KBM-7 (cell line): ENCODE data around the gene PARP14.
"Not testable (repeated sequence)": the region's sequence is repeated elsewhere in the genome, so short reads cannot be mapped to it uniquely, and the experiment has no call there.

ENCODE experiments used
- DNase-seq: peaks from one replicate; pipeline ENCODE4 v3.0.0-alpha.2; 2015
- in situ Hi-C: fragments of 300-500 bp; cut with MboI; formaldehyde crosslinking; loops from 2 replicates; pipeline ENCODE4 v1.14.3; 2020; ENCODE audit warnings: low sequenced_read_pairs, low pct_unique_long_range_greater_than_20kb, mixed read lengths

PARP14 gene

DNA sequence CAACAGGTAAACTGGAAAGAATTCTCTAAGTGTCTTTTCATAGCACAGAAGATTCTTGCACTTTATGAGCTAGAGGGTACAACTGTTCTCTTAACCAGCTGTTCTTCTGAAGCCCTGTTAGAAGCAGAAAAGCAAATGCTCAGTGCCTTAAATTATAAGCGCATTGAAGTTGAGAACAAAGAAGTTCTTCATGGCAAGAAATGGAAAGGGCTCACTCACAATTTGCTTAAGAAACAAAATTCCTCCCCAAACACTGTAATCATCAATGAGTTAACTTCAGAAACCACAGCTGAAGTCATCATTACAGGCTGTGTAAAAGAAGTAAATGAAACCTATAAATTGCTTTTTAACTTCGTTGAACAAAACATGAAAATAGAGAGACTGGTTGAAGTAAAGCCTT, 19.6 kb downstream of the PARP14 start:
- DNase-seq, result no peak

DNA sequence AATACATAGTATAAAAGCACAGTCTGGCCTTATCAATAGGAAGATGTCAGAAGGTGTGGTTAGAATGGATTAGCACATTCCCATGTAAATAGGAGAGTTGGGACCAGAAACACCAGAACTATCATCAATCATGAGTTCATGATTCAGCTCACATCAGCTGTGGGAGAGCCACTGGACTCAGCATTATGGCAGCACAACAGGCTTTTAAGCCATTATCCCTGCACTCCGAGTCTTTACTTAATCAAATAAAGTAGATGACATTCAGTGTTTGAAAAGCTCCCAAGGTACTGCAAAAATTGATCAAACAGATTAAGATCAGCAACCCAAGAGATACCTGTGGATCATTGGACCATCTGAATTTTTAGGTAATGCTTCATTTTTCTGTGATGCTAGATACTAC, 24.7 kb downstream of the PARP14 start:
- in situ Hi-C loops, result no loop called here
- DNase-seq, result no peak

More for the DNA sequence above, 19.6 kb downstream of the PARP14 start:
- in situ Hi-C loops, result no loop called here

DNA sequence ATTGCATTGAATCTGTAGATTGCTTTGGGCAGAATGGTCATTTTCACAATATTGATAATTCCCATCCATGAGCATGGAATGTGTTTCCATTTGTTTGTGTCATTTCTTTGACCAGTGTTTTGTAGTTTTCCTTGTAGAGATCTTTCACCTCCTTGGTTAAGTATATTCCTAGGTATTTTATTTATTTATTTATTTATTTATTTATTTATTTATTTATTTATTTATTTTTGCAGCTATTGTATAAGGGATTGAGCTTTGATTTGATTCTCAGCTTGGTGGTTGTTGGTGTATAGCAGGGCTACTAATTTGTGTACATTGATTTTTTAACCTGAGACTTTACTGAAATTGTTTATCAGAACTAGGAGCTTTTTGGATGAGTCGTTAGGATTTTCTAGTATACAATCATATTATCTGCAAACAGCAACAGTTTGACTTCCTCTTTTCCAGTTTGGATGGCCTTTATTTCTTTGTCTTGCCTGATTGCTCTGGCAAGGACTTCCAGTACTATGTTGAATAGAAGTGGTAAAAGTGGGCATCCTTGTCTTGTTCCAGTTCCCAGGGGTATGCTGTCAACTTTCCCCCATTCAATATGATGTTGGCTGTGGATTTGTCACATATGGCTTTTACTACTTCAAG, 30.1 kb downstream of the PARP14 start:
- in situ Hi-C loops, DNase-seq: not testable (repeated sequence)

DNA sequence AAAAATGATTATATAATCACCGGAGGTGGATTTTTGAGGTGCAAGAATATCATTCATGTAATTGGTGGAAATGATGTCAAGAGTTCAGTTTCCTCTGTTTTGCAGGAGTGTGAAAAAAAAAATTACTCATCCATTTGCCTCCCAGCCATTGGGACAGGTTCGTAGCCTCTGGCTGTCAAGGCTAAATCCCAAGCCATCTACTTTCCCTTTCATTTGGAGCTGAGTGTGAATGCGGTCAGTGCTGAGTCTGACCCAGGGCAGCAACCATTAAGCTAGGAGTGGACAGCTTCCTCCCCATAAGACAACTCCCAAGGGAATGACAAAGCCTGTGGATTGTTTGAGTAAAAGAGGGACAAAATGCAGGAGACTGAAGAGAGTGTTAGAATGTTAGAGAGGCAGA, 33.6 kb downstream of the PARP14 start:
- DNase-seq, result no peak
- in situ Hi-C loops, result no loop called here

DNA sequence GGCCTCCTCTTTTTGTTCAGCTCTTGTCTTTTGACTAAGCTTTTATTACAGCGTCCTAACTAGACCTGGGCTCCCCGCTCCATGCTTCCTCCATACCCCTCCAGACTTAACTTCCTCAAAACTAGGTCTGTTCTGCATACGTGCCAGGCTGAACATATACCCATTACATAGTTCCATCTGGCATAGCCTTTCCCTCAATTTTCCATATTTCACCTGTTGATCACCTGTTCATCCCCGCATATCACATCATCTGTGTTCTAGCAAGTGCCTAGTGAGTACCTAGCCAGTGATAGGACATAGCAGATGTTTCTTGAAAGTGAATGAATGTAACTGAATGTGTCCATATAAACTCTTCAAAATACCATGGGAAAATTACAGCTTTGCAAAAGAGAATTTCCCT, 36.0 kb downstream of the PARP14 start:
- in situ Hi-C loops, result no loop called here

DNA sequence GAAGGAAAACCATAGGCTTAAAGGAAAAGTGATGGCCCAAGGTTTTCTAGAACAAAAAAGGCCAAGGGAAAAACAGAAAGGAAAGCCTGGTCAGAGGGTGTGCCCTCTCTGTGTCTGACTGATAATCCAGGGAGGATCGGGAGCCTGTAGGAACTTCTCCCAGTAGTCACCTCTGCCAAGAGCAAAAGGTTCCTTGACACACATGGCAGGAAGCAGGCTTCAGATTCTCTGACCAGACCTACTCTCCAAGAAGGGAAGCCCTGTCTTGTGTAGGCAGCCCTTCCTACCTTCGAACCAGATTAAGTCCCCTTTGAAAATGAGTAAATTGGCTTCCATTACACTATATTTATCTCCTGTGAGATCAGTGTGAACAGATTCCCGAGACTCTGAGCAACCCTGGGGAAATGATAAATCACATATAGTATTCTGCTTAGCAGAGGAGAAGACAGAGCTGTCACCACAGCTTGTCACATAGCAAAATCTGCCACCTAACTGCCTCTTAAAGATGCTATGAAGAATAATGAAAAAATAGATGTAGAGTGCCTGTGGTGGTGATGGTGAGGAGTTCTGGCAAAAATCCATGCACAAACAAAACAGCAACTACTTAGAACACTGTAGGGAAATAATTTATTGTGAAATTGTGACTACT, 38.8 kb downstream of the PARP14 start:
- no peak for DNase-seq
- in situ Hi-C loops, result no loop called here

More for the DNA sequence above, 36.0 kb downstream of the PARP14 start:
- DNase-seq, result no peak

DNA sequence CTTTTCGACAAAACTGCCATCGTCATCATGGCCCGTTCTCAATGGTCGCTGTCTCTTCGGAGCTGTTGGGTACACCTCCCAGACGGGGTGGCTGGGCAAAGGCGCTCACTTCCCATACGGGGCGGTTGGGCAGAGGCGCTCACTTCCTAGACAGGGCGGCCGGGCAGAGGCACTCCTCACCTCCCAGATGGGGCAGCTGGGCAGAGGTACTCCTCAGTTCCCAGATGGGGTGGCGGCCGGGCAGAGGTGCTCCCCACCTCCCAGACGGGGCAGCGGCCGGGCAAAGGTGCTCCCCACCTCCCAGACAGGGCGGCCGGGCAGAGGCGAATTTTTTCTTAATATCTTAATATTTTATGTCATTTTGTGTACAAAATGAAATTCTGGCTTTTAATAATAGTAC, 44.5 kb downstream of the PARP14 start:
- DNase-seq, result no peak
- in situ Hi-C loops, result no loop called here

DNA sequence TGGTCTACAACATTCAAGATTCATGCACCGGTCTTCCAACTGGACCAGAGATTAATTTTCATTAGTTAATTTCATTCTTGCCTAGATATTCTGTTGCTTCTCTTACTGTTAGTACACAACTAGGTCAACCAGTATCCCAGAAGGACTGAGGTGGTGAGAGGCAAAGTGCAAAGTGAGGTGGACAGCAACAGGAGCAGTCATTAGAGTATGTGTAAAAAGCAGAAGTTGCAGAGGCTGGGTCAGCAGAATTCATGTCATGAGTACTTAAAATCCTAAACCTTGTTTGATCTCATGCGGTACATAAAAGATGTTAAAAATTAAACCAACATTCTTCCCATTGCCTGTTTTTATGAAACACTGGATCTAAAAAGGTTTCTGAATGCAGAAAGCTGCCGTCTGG, 46.7 kb downstream of the PARP14 start:
- DNase-seq, result no peak
- in situ Hi-C loops, result no loop called here

DNA sequence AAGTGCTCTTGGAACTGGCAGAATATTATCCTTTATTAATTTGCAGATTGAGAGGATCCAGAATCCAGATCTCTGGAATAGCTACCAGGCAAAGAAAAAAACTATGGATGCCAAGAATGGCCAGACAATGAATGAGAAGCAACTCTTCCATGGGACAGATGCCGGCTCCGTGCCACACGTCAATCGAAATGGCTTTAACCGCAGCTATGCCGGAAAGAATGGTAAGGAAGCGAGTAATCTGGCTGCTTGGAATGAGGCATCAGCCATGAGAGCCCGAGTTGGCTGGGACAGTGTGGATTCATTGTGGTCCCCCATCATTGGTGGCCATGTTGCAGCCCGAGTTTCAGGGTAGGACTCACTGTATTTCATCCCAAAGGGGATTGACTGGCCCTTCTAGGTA, 47.1 kb downstream of the PARP14 start:
- DNase-seq, result no peak
- in situ Hi-C loops, result no loop called here

DNA sequence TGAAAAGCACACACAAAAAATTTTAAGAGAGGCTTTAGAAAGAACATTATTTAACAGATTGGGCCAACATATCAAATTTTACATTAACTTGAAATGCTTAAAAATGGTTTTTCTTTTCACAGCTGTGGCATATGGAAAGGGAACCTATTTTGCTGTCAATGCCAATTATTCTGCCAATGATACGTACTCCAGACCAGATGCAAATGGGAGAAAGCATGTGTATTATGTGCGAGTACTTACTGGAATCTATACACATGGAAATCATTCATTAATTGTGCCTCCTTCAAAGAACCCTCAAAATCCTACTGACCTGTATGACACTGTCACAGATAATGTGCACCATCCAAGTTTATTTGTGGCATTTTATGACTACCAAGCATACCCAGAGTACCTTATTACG, 47.5 kb downstream of the PARP14 start:
- no peak for DNase-seq
- in situ Hi-C loops, result no loop called here

DNA sequence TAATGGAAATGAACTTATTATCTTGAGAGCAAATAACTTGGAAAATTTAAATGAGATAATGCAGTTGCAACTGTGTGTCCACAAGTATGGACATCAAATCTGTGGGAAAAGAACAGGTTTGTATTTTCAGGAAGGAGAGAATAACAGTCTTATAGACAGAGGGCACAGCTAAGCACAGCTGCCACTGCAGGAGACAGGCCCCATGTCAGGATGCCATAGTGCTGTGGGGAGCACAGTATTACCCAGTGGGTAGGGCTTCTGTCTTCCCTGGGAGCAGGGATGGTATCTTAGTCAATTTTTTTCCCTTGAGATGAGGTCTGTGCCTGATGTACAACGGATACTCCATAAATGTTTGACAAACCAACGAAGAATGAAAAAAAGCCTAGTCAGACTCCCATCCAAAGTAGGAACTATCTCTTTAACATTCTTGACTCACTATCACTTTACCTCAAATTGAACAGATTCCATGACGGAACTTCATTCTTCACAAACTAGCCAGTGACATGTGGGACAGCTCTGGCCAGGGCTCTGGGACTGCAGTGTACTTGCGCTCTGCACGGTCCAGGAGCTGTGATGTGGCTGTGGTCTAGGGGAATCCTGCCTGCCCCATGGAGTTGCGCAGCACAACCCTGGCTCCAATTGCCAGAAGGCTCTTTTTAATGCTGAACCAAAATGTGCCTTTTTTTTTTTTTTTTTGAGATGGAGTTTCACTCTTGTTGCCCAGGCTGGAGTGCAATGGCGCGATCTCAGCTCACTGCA, 48.3 kb downstream of the PARP14 start:
- no peak for DNase-seq

DNA sequence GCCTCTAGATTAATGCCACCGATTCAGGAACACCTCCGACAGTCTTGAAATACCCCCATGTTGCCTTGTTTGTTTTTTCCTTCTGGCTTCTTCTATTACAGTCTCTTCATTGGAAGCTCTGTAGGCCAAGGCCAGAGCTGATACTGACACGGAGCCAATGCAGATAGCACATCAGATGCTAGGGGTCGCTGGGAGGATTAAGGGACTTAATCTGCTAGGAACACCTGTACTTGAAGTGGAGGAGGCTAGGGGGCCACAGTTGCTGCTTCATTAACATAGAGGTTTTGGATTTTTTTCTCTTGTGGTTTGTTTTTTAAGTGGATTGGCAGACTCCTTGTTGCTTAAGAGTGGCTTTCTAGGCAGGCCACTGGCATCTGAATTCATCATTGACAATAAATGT, 49.6 kb downstream of the PARP14 start:
- in situ Hi-C loops, result no loop called here
- DNase-seq, result no peak

More for the DNA sequence above, 48.3 kb downstream of the PARP14 start:
- in situ Hi-C loops, result no loop called here

DNA sequence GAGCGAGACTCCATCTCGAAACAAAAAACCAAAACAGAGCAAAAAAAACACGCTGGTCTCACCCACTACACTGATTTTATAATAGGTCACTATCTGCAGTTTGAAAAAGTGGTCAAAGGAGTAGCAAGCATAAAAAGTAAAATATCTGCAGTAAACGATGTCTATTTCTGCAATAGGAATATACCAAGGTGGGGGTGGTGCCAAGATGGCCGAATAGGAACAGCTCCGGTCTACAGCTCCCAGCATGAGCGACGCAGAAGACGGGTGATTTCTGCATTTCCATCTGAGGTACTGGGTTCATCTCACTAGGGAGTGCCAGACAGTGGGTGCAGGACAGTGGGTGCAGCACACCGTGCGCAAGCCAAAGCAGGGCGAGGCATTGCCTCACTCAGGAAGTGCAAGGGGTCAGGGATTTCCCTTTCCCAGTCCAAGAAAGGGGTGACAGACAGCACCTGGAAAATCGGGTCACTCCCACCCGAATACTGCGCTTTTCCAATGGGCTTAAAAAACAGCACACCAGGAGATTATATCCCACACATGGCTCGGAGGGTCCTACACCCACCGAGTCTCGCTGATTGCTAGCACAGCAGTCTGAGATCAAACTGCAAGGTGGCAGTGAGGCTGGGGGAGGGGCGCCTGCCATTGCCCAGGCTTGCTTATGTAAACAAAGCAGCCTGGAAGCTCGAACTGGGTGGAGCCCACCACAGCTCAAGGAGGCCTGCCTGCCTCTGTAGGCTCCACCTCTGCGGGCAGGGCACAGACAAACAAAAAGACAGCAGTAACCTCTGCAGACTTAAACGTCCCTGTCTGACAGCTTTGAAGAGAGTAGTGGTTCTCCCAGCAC, 52.3 kb downstream of the PARP14 start:
- in situ Hi-C loops, DNase-seq: not testable (repeated sequence)

DNA sequence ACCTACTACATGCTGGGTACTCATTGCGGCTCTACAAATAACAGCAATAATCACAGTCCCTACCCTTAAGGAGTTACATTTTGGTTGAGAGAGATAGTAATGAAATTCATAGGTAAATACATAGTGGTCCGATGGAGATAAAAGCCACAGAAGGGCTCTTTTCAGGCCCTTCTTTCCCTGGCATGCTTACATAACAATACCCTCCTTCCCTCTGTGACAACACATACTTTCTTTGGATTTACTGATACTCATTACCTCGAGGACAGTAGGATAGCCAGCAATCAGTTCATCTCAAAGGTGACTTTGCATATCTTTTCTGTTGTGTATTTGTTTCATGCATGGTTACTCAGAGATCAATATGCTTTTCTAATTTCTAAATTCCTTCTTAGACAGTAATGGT, 58.5 kb downstream of the PARP14 start:
- in situ Hi-C loops, result no loop called here
- DNase-seq, result no peak

DNA sequence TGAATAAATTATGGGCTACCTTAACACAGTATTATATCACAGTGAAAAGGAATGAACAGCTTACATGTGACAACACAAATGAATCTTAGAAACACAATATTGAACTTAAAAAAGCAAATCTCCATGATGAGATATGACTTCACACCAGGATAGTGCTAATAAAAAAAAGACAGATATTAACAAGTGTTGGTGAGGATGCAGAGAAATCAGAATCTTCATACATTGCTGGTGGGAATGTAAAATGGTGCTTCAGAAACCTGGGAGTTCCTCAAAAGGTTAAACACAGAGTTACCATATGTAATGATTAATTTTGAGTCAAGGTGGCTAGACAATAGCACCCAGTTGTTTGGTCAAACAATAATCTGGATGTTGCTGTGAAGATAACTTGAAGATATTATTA, 61.6 kb downstream of the PARP14 start:
- no peak for DNase-seq
- in situ Hi-C loops, result no loop called here

DNA sequence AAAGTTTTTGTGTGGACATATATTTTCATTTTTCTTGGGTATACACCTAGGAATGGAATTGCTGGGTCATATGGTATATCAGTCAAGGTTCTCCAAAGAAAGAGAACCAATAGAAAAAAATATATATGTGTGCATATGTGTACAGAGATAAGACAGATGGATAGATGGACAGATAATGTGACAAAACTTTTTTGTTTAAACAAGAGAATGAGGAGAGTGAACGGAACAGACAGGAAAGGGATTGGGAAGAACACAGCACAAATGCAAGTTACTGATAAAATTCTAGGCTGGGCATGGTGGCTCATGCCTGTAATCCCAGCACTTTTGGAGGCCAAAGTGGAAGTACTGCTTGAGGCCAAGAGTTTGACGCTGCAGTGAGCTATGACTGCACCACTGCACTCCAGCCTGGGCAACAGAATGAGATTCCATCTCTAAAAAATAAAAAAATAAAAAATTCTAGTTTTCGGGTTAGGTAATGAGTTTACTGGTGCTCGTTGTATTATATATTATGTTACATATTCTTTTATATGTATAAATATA, 63.0 kb downstream of the PARP14 start:
- in situ Hi-C loops, result no loop called here

DNA sequence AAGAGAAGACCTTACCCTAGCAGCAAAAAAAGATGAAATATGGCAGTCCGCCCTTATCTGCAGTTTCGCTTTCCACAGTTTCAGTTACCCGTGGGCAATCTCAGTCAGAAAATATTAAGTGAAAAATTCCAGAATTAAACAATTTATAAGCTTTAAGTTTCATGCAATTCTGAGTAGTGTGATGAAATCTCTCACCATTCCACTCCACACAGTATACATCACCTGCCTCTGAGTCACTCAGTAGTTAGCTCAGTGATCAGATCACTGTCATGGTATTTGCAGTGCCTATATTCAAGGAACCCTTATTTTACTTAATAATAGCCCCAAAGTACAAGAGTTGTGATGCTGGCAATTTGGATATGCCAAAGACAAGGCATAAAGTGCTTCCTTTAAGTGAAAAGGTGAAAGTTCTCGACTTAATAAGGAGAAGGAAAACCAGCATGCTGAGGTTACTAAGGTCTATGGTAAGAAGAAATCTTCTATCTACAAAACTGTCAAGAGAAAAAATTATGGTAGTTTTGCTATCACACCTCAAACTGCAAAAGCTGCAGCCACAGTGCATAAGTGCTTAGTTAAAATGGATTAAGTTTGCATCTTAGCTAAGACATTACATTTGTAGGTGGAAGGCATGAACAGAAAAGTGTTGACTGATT, 64.9 kb downstream of the PARP14 start:
- in situ Hi-C loops, result no loop called here
- DNase-seq, result no peak

More for the DNA sequence above, 63.0 kb downstream of the PARP14 start:
- DNase-seq, result no peak

DNA sequence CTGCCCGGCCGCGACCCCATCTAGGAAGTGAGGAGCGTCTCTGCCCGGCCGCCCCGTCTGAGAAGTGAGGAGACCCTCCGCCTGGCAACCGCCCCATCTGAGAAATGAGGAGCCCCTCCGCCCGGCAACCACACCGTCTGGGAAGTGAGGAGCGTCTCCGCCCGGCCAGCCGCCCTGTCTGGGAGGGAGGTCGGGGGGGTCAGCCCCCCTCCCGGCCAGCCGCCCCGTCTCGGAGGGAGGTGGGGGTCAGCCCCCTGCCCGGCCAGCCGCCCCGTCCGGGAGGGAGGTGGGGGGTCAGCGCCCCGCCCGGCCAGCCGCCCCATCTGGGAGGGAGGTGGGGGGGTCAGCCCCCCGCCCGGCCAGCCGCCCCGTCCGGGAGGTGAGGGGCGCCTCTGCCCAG, 66.7 kb downstream of the PARP14 start:
- in situ Hi-C loops, result not testable (repeated sequence)

DNA sequence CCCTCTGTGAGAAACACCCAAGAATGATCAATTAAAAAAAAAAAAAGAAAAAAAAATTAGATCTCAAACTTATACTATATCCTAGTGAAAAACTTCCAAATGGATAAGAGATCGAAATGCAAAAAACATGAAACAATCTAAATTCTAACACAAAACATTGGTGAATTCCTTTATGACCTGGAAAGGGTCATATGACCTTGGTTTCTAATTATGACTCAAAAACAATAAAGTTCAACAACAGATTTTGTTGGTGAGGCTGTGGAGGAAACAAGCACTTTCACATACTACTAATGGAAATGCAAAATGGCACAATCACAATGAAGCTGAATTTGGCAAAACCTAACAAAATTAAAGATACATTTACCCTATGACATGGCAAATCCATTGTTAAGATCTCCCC, 67.7 kb downstream of the PARP14 start:
- in situ Hi-C loops, result no loop called here
- no peak for DNase-seq

More for the DNA sequence above, 66.7 kb downstream of the PARP14 start:
- not testable (repeated sequence) for DNase-seq
